ENCODE measurements around the gene ACP5. TPM values are rescaled to one million over a fixed set of nuclear protein-coding genes. Genes with fewer than 3 reads are reported as not detected.
A peak's percentile ranks its signal among the peaks of the same experiment; 100 is the strongest.

The ACP5 gene
- total and polyA plus RNA-seq, 2 of the 8 experiments (the other 6 are each of a cell fraction or from before 2014, with no cell fraction given): 9.0 to 14.3 TPM

DNA sequence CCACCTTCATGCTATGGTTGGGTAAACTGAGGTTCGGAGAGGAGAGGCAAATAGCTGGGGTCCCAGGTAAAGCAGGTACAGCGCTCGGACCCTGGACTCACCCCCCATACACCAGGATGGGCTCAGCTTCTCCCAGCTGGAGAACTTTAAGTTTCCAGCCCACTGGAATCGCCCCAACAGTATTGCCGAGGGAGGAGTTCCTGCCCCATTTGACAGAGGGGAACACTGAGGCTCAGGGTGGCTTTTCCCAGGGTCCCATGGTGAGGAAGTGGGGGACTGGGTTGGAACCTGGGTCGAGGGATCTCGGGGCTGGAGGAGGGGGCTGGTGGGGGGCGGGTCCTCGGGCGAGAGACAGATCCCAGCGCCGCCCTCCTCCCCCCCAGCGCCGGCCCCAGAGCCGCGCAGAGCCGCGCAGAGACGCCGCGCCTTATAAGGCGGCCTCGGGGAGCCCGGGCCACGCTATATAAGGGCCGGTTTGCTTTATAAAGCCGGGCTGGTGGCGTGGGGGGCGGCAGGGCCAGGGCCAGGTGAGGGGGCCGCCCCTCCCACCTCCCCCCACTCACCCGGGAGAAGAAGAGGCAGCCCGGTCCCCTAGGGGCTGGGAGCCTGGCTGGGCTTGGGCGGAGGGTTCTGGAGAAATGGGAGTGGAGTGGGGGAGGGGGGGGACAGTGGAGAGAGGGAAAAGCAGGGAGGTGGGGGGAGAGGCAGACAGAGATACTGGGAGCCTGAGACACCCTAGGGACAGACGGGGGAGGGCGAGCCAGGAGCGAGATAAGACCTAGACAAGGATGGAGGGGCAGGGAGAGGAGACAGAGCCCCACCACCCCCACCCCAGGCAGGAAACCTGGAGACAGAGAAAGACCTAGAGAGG is 37.7 kb downstream of the ACP5 start (continued):
- TF ChIP-seq, protein P1, sequence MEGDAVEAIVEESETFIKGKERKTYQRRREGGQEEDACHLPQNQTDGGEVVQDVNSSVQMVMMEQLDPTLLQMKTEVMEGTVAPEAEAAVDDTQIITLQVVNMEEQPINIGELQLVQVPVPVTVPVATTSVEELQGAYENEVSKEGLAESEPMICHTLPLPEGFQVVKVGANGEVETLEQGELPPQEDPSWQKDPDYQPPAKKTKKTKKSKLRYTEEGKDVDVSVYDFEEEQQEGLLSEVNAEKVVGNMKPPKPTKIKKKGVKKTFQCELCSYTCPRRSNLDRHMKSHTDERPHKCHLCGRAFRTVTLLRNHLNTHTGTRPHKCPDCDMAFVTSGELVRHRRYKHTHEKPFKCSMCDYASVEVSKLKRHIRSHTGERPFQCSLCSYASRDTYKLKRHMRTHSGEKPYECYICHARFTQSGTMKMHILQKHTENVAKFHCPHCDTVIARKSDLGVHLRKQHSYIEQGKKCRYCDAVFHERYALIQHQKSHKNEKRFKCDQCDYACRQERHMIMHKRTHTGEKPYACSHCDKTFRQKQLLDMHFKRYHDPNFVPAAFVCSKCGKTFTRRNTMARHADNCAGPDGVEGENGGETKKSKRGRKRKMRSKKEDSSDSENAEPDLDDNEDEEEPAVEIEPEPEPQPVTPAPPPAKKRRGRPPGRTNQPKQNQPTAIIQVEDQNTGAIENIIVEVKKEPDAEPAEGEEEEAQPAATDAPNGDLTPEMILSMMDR (IDR thresholded peaks at IDR 0.05; ENCODE audit: control extremely low read depth in 1 of 3, insufficient read depth in 1 of 3, low read depth in 1 of 3, low read length in 3 of 3): no peak
- TF ChIP-seq EP300 (IDR thresholded peaks at IDR 0.05; ENCODE audit: borderline replicate concordance in 1 of 2, low read depth in 2 of 2, low read length in 2 of 2): no peak
- TF ChIP-seq MAX (IDR thresholded peaks at IDR 0.05): no peak
- no peak for TF ChIP-seq RBBP5 (IDR thresholded peaks at IDR 0.05; ENCODE audit: borderline replicate concordance, low read depth, low read length)
- peak; percentile 66 for TF ChIP-seq PHF8 (conservative IDR thresholded peaks at IDR 0.05; ENCODE audit: low read depth, low read length)
- TF ChIP-seq TAF1 (IDR thresholded peaks at IDR 0.05; ENCODE audit: low read depth, low read length): peak; percentile 50
- no peak for TF ChIP-seq BCL11A (IDR thresholded peaks at IDR 0.05; ENCODE audit: low read depth in 2 of 2, low read length in 2 of 2)

All from H1 (cell line).